Natural killer cell (primary cell): ENCODE results near the gene SOS1. TPM values are rescaled to one million over a fixed set of nuclear protein-coding genes. Genes with fewer than 3 reads are reported as not detected.

ENCODE experiments used
- ATAC-seq, 3 donors: fragments of 150-1000 bp in 2 of 3; fragments of 200-7000 bp in 1 of 3; cut with Tn5 transposase; 1 replicate in 1 of 3; 2 replicates in 2 of 3; pipeline ENCODE4 v1.10.0; 2021; ENCODE audit warnings: mild to moderate bottlenecking in 2 of 3, moderate library complexity in 2 of 3
- DNase-seq, 2 donors: peaks; one replicate each; pipeline versions ENCODE4 v3.0.0 to v3.0.0-alpha.2; 2013 to 2021; ENCODE audit warnings: mixed read lengths in 1 of 2
- H3K27ac ChIP-seq: one replicate; pipeline ENCODE4 v1.5.1; 2013; ENCODE audit warnings: mild to moderate bottlenecking, low read length
- H3K27me3 ChIP-seq: one replicate; pipeline ENCODE4 v1.6.1; 2013; ENCODE audit warnings: low read length; ENCODE audit not compliant: control insufficient read depth, insufficient read depth
- H3K36me3 ChIP-seq: one replicate; pipeline ENCODE4 v1.6.1; 2013; ENCODE audit warnings: low read length; ENCODE audit not compliant: control insufficient read depth, insufficient read depth
- H3K4me1 ChIP-seq: one replicate; pipeline ENCODE4 v1.6.1; 2013; ENCODE audit warnings: low read length; ENCODE audit not compliant: control insufficient read depth, insufficient read depth
- H3K4me3 ChIP-seq: one replicate; pipeline ENCODE4 v1.5.1; 2013; ENCODE audit warnings: low read length
- H3K9me3 ChIP-seq: one replicate; pipeline ENCODE4 v1.6.1; 2013; ENCODE audit warnings: low read length; ENCODE audit not compliant: control insufficient read depth, insufficient read depth
- H3K27ac Mint-ChIP-seq, 2 donors: one replicate each; pipeline ENCODE4 v1.8.0; 2022; ENCODE audit warnings: mild to moderate bottlenecking in 2 of 2, mixed read lengths in 2 of 2, moderate library complexity in 1 of 2
- H3K27me3 Mint-ChIP-seq, 2 donors: one replicate each; pipeline ENCODE4 v1.8.0; 2022; ENCODE audit warnings: low read depth in 2 of 2, mixed read lengths in 2 of 2
- H3K36me3 Mint-ChIP-seq: one replicate; pipeline ENCODE4 v1.8.0; 2022; ENCODE audit warnings: mixed read lengths
- H3K4me1 Mint-ChIP-seq, 2 donors: one replicate each; pipeline ENCODE4 v1.8.0; 2022; ENCODE audit warnings: mixed read lengths in 2 of 2
- H3K4me3 Mint-ChIP-seq: one replicate; pipeline ENCODE4 v1.8.0; 2022; ENCODE audit warnings: mild to moderate bottlenecking, moderate library complexity, mixed read lengths
- H3K9me3 Mint-ChIP-seq, 2 donors: one replicate each; pipeline ENCODE4 v1.8.0; 2022; ENCODE audit warnings: mixed read lengths in 2 of 2
- WGBS: methylation state at CpG from one replicate; pipeline ENCODE4 v1.1.7; 2013; ENCODE audit warnings: missing lambda C conversion rate; ENCODE audit not compliant: insufficient coverage; 5-methylcytosine and 5-hydroxymethylcytosine counted together
- intact Hi-C: fragments of 100-400 bp; cut with micrococcal nuclease; formaldehyde crosslinking; loops from one replicate; pipeline ENCODE4 v1.14.2; 2022
- total RNA-seq, 4 donors: library from RNA; stranded (reverse); fragments of 120-200 nt in 1 of 4; gene quantifications; one replicate each; pipeline versions ENCODE4 v1.2.3 to v1.2.4, GENCODE V29; 2013 to 2022
- TF ChIP-seq, protein P1 (sequence below): fragments of 200-600 bp; IDR thresholded peaks from one replicate; pipeline ENCODE4 v1.8.0; 2022; ENCODE audit warnings: antibody characterized with exemption

Gene SOS1
- total RNA-seq, 3 donors from 2014 or later (not counting 1 experiment from before 2014, with no cell fraction given), result 32.6 to 73.9 (median 52.7) TPM

DNA sequence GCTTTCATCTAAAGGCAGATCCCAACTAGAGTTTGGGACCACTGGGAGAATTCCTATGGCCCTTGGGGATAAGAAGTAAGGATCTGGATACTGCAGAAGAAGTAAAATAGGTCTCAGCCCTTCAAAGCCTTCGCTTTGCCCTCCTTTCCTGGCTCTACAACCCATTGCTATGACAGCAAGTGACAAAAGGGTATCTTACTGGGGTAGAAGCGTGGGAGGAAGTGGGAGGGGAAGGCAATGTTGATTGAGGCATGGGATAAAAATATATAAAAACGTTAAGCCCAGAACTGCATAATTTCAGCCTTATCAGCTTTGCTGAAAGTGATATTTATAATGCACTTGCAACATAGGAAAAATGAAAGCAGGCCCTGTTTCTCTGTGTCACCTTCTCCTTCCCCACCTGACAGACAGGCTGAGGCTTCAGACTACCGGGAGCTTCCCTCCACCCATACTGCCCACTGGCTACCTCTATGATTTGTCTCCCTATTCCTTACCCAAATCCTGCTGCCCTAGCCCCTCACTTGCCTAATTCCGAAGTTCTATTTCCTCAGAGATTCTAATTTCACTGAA lies 14.9 kb upstream of the SOS1 start:
- Mint-ChIP-seq H3K9me3 (no peaks in the 10 kb centered on the region), H3K4me3 (no peak overlapping the region), H3K27ac (no peak overlapping the region), H3K36me3 (no peaks in the 10 kb centered on the region), H3K4me1 (peaks cover 6 to 11% of the 10 kb centered on the region in 2 donors), H3K27me3 (peaks cover 0 to 3% of the 10 kb centered on the region in 2 donors)
- 51% methylated on average over 5 of the region's 5 CpGs for WGBS
- Histone ChIP-seq H3K27ac (no peak overlapping the region), H3K36me3 (no peaks in the 10 kb centered on the region), H3K27me3 (no peaks in the 10 kb centered on the region), H3K4me1 (peaks cover 8% of the 10 kb centered on the region), H3K9me3 (no peaks in the 10 kb centered on the region), H3K4me3 (no peak overlapping the region)
- intact Hi-C loops, result no loop called here
- peak in 1 of 2 donors; percentile 32 for DNase-seq
- TF ChIP-seq, protein P1, sequence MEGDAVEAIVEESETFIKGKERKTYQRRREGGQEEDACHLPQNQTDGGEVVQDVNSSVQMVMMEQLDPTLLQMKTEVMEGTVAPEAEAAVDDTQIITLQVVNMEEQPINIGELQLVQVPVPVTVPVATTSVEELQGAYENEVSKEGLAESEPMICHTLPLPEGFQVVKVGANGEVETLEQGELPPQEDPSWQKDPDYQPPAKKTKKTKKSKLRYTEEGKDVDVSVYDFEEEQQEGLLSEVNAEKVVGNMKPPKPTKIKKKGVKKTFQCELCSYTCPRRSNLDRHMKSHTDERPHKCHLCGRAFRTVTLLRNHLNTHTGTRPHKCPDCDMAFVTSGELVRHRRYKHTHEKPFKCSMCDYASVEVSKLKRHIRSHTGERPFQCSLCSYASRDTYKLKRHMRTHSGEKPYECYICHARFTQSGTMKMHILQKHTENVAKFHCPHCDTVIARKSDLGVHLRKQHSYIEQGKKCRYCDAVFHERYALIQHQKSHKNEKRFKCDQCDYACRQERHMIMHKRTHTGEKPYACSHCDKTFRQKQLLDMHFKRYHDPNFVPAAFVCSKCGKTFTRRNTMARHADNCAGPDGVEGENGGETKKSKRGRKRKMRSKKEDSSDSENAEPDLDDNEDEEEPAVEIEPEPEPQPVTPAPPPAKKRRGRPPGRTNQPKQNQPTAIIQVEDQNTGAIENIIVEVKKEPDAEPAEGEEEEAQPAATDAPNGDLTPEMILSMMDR, result no peak
- no peak for ATAC-seq

DNA sequence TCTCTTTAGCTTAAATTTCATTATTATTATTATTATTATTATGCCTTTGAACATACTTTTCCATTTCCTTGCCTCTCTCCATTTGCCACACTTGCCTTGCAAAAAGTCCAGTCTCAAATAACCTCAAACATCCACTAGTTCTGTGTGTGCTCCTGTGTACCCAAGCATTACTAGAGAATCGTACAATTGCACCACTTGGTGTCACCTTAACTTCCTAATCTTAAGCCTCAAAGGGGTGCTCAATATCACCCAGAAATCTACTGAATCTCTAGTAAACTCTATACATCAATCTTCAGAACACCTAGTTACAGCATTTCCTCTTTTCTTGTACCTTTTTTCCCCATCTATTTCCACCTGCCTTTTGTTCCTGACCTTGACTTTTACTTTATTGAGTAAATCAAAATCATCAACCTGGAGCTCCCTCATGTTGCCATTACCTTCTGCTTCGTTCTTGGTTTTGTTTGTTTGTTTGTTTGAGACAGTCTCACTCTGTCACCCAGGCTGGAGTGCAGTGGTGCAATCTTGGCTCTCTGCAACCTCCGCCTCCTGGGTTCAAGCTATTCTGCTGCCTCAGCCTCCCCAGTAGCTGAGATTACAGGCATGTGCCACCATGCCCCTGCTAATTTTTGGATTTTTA lies 12.5 kb upstream of the SOS1 start:
- H3K36me3 ChIP-seq, result no peaks in the 10 kb centered on the region
- peaks cover 24 to 26% of the 10 kb centered on the region in 2 donors for H3K4me1 Mint-ChIP-seq
- ATAC-seq (no peak), DNase-seq (no peak)
- H3K9me3 Mint-ChIP-seq, result no peaks in the 10 kb centered on the region
- 84% methylated on average over 3 of the region's 3 CpGs for WGBS
- intact Hi-C loops, result no loop called here
- no peak overlapping the region for H3K4me3 ChIP-seq
- peaks cover 0 to 3% of the 10 kb centered on the region in 2 donors for H3K27me3 Mint-ChIP-seq
- no peaks in the 10 kb centered on the region for H3K36me3 Mint-ChIP-seq
- TF ChIP-seq, protein P1, result no peak
- no peak overlapping the region for H3K27ac Mint-ChIP-seq
- H3K9me3 ChIP-seq, result no peaks in the 10 kb centered on the region
- H3K4me1 ChIP-seq, result peaks cover 24% of the 10 kb centered on the region
- H3K27ac ChIP-seq, result no peak overlapping the region
- no peak overlapping the region for H3K4me3 Mint-ChIP-seq
- no peaks in the 10 kb centered on the region for H3K27me3 ChIP-seq

DNA sequence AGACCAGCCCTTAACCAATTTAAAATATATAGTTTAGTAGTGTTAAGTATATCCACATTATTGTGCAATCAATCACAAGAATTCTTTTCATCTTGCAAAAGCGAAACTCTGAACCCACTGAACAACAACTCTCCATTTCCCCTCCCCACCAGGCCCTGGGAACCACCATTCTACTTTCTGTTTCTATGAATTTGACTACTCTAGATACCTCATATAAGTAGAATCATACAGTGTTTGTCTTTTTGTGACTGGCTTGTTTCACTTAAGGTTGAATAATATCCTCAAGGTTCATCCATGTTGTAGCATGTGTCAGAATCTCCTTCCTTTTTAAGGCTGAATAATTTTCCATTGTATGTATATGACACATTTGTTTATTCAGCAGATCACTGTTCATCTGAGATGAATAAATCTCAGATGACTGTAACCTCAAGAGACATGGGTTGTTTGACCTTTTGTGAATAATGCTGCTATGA lies 8.1 kb upstream of the SOS1 start:
- Histone ChIP-seq H3K4me1 (peaks cover 30% of the 10 kb centered on the region), H3K4me3 (no peak overlapping the region), H3K27ac (peak overlapping the region; percentile 76), H3K27me3 (no peaks in the 10 kb centered on the region), H3K9me3 (no peaks in the 10 kb centered on the region), H3K36me3 (no peaks in the 10 kb centered on the region)
- DNase-seq (peak; percentile 27 to 85), ATAC-seq (peak; percentile 38 to 53 (median 50))
- H3K27ac Mint-ChIP-seq, result peak overlapping the region; percentile 87 to 93
- H3K9me3 Mint-ChIP-seq, result no peaks in the 10 kb centered on the region
- intact Hi-C loops, result loop anchor here (10.0 kb wide), 2 partner anchors 374 to 754 kb away; partner anchors contain the start of genes ATL2 and SRSF7
- TF ChIP-seq, protein P1, result no peak
- H3K4me1 Mint-ChIP-seq, result peaks cover 35 to 37% of the 10 kb centered on the region in 2 donors
- H3K36me3 Mint-ChIP-seq, result no peaks in the 10 kb centered on the region
- H3K4me3 Mint-ChIP-seq, result peak overlapping the region; percentile 66
- WGBS, result 0% methylated on average over 1 of the region's 1 CpG
- H3K27me3 Mint-ChIP-seq, result no peaks in the 10 kb centered on the region
